ENCODE data around the gene VPS41.

Gene VPS41

GRCh38 chr7:38905056-38905759, 3.8 kb downstream of the VPS41 start:
- DNase-seq (ENCODE audit: low read depth): no peak

- no peak for DNase-seq (ENCODE audit: low read depth)
Observed at GRCh38 chr7:38903057-38903456, 5.9 kb downstream of the VPS41 start.

GRCh38 chr7:38902449-38902848, 6.5 kb downstream of the VPS41 start:
- DNase-seq (ENCODE audit: low read depth): no peak

- DNase-seq (ENCODE audit: low read depth): no peak
Observed at GRCh38 chr7:38893061-38893460, 15.9 kb downstream of the VPS41 start.

- DNase-seq (ENCODE audit: low read depth): no peak
Observed at GRCh38 chr7:38890597-38890996, 18.4 kb downstream of the VPS41 start.

- DNase-seq (ENCODE audit: low read depth): no peak
Observed at GRCh38 chr7:38889872-38890432, 19.0 kb downstream of the VPS41 start.

- no peak for DNase-seq (ENCODE audit: low read depth)
Observed at GRCh38 chr7:38889079-38889478, 19.9 kb downstream of the VPS41 start.

GRCh38 chr7:38886265-38886664, 22.7 kb downstream of the VPS41 start:
- no peak for DNase-seq (ENCODE audit: low read depth)

- DNase-seq (ENCODE audit: low read depth): no peak
Observed at GRCh38 chr7:38883706-38884105, 25.3 kb downstream of the VPS41 start.

- DNase-seq (ENCODE audit: low read depth): no peak
Observed at GRCh38 chr7:38881947-38882684, 26.9 kb downstream of the VPS41 start.

GRCh38 chr7:38881015-38881414, 28.0 kb downstream of the VPS41 start:
- no peak for DNase-seq (ENCODE audit: low read depth)

- DNase-seq (ENCODE audit: low read depth): no peak
Observed at GRCh38 chr7:38880454-38880853, 28.5 kb downstream of the VPS41 start.

- DNase-seq (ENCODE audit: low read depth): no peak
Observed at GRCh38 chr7:38880035-38880434, 29.0 kb downstream of the VPS41 start.

- DNase-seq (ENCODE audit: low read depth): no peak
Observed at GRCh38 chr7:38878694-38879457, 30.1 kb downstream of the VPS41 start.

- DNase-seq (ENCODE audit: low read depth): no peak
Observed at GRCh38 chr7:38873433-38873832, 35.6 kb downstream of the VPS41 start.

- DNase-seq (ENCODE audit: low read depth): no peak
Observed at GRCh38 chr7:38872202-38872601, 36.8 kb downstream of the VPS41 start.

GRCh38 chr7:38870147-38870546, 38.8 kb downstream of the VPS41 start:
- DNase-seq (ENCODE audit: low read depth): no peak

GRCh38 chr7:38863601-38864291, 45.2 kb downstream of the VPS41 start:
- no peak for DNase-seq (ENCODE audit: low read depth)

- no peak for DNase-seq (ENCODE audit: low read depth)
Observed at GRCh38 chr7:38862666-38863065, 46.3 kb downstream of the VPS41 start.

GRCh38 chr7:38858259-38858884, 50.6 kb downstream of the VPS41 start:
- DNase-seq (ENCODE audit: low read depth): peak; percentile 45

- DNase-seq (ENCODE audit: low read depth): no peak
Observed at GRCh38 chr7:38855867-38856266, 53.1 kb downstream of the VPS41 start.

GRCh38 chr7:38855386-38855785, 53.6 kb downstream of the VPS41 start:
- DNase-seq (ENCODE audit: low read depth): no peak
